Ishikawa (cell line): Measurements from ENCODE around the gene RPL31.
A peak's percentile ranks its signal among the peaks of the same experiment; 100 is the strongest.

ENCODE experiments used
- CEBPB ChIP-seq: IDR thresholded peaks from 2 replicates; pipeline ENCODE4 v1.6.1; 2012
- CREB1 ChIP-seq: IDR thresholded peaks from 2 replicates; pipeline ENCODE4 v1.6.1; 2012; ENCODE audit warnings: low read depth
- EGR1 ChIP-seq: IDR thresholded peaks from 2 replicates; pipeline ENCODE4 v1.6.1; 2012
- EP300 ChIP-seq: IDR thresholded peaks from 2 replicates; pipeline ENCODE4 v1.6.1; 2012; ENCODE audit warnings: borderline replicate concordance
- FOXM1 ChIP-seq: IDR thresholded peaks from 2 replicates; pipeline ENCODE4 v1.6.1; 2012; ENCODE audit warnings: low read depth, borderline replicate concordance
- MAX ChIP-seq: IDR thresholded peaks from 2 replicates; pipeline ENCODE4 v1.6.1; 2012
- NFIC ChIP-seq: IDR thresholded peaks from 2 replicates; pipeline ENCODE4 v1.6.1; 2012
- RAD21 ChIP-seq: IDR thresholded peaks from 2 replicates; pipeline ENCODE4 v1.6.1; 2012; ENCODE audit warnings: low read depth
- TAF1 ChIP-seq: IDR thresholded peaks from 2 replicates; pipeline ENCODE4 v1.6.1; 2012; ENCODE audit warnings: low read depth, mild to moderate bottlenecking
- TCF12 ChIP-seq: IDR thresholded peaks from 2 replicates; pipeline ENCODE4 v1.6.1; 2012; ENCODE audit warnings: low read depth
- TEAD4 ChIP-seq: IDR thresholded peaks from 2 replicates; pipeline ENCODE4 v1.6.1; 2012
- USF1 ChIP-seq: IDR thresholded peaks from 2 replicates; pipeline ENCODE4 v1.6.1; 2012
- YY1 ChIP-seq: IDR thresholded peaks from 2 replicates; pipeline ENCODE4 v1.6.1; 2012; ENCODE audit warnings: low read depth
- ZBTB7A ChIP-seq: IDR thresholded peaks from 2 replicates; pipeline ENCODE4 v1.6.1; 2012; ENCODE audit warnings: low read depth
- TF ChIP-seq, protein P1 (sequence below): IDR thresholded peaks from 2 replicates; pipeline ENCODE4 v1.6.1; 2012; ENCODE audit warnings: low read depth, mild to moderate bottlenecking

Gene RPL31

DNA sequence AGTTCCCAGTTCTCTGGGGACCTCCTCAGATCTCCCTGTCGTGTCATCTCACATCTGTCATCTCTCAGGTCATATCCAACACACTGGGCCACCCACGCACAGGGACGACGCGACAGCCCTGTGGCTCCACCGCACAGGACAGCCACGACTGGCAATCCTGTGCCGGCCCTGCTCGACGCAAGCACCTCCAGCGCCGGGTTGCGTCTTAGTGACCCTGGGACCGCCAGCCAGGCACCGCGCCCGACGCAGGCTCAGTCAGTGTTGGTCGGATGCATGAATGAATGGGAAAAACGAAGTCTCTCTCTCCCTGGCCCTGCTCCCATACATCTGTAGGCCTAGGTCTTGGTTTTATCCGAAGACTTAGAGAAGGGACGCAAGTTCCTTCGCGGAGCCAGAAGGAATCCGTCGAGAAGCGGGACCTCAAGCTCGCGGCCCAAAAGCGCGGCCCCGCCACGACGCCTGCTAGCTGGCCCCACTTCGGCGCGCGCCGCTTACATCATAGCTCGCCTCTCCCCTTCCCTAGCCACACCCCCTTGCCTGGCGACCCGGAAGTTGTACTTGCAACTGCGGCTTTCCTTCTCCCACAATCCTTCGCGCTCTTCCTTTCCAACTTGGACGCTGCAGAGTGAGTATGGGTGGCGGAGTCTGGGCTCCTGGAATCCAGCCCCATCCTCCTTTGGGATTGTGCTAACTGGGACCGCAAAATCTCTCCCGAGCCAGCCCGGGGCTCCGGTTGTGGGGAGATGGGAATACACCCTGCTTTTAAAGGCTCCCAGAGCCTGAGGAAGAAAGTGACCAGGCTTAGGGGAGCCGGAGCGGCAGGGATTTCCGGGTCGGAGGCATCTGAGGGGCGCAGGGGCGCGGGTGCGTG is at the start of gene RPL31:
TSS of gene RPL31 (plus strand) at position 599 of the 871 bp plus-strand sequence. CDS start 413 bp downstream, outside the sequence.
- TF ChIP-seq FOXM1: peak; percentile 47; the same call in 1 of the 2 replicates
- peak; percentile 100 for TF ChIP-seq MAX
- TF ChIP-seq EP300: 0 out of 2 replicates have a peak, but pooled peaks have one; percentile 8
- TF ChIP-seq CEBPB: peak; percentile 33; the same call in 1 of the 2 replicates
- peak; percentile 13; the same call in 1 of the 2 replicates for TF ChIP-seq EGR1
- no peak for TF ChIP-seq ZBTB7A
- TF ChIP-seq CREB1: peak; percentile 75
- TF ChIP-seq RAD21: no peak
- TF ChIP-seq TCF12: peak; percentile 83
- TF ChIP-seq, protein P1, sequence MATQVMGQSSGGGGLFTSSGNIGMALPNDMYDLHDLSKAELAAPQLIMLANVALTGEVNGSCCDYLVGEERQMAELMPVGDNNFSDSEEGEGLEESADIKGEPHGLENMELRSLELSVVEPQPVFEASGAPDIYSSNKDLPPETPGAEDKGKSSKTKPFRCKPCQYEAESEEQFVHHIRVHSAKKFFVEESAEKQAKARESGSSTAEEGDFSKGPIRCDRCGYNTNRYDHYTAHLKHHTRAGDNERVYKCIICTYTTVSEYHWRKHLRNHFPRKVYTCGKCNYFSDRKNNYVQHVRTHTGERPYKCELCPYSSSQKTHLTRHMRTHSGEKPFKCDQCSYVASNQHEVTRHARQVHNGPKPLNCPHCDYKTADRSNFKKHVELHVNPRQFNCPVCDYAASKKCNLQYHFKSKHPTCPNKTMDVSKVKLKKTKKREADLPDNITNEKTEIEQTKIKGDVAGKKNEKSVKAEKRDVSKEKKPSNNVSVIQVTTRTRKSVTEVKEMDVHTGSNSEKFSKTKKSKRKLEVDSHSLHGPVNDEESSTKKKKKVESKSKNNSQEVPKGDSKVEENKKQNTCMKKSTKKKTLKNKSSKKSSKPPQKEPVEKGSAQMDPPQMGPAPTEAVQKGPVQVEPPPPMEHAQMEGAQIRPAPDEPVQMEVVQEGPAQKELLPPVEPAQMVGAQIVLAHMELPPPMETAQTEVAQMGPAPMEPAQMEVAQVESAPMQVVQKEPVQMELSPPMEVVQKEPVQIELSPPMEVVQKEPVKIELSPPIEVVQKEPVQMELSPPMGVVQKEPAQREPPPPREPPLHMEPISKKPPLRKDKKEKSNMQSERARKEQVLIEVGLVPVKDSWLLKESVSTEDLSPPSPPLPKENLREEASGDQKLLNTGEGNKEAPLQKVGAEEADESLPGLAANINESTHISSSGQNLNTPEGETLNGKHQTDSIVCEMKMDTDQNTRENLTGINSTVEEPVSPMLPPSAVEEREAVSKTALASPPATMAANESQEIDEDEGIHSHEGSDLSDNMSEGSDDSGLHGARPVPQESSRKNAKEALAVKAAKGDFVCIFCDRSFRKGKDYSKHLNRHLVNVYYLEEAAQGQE: peak; percentile 42; the same call in 1 of the 2 replicates
- TF ChIP-seq YY1: peak; percentile 77; the same call in 1 of the 2 replicates
- peak; percentile 51; the same call in 1 of the 2 replicates for TF ChIP-seq TEAD4
- TF ChIP-seq NFIC: peak; percentile 53
- peak; percentile 100 for TF ChIP-seq TAF1
- no peak; the same call in 1 of the 2 replicates for TF ChIP-seq USF1

GRCh38 chr2:100952512-100952911 is 49.6 kb upstream of the RPL31 start:
- TF ChIP-seq MAX: no peak
- TF ChIP-seq TAF1: no peak
- no peak for TF ChIP-seq ZBTB7A
- no peak for TF ChIP-seq RAD21
- no peak for TF ChIP-seq USF1
- no peak for TF ChIP-seq TCF12
- TF ChIP-seq EP300: no peak
- TF ChIP-seq, protein P1: no peak
- no peak for TF ChIP-seq FOXM1
- no peak for TF ChIP-seq NFIC
- TF ChIP-seq YY1: no peak
- no peak for TF ChIP-seq CEBPB
- TF ChIP-seq TEAD4: no peak
- no peak for TF ChIP-seq EGR1
- TF ChIP-seq CREB1: no peak

GRCh38 chr2:100953406-100954043 is 48.6 kb upstream of the RPL31 start:
- TF ChIP-seq, protein P1: no peak
- TF ChIP-seq EP300: no peak
- no peak for TF ChIP-seq TCF12
- TF ChIP-seq YY1: no peak
- TF ChIP-seq CEBPB: no peak
- TF ChIP-seq ZBTB7A: no peak
- no peak for TF ChIP-seq EGR1
- no peak for TF ChIP-seq NFIC
- no peak for TF ChIP-seq FOXM1
